ENCODE measurements around the gene MLKL.
"Not testable (repeated sequence)": the region's sequence is repeated elsewhere in the genome, so short reads cannot be mapped to it uniquely, and the experiment has no call there.

Gene MLKL

GRCh38 chr16:74699666-74700065, 996 bp downstream of the MLKL start:
- no peaks in the 10 kb centered on the region for H3K9me3 ChIP-seq (ENCODE audit: control insufficient read depth in 2 of 2, low read length in 2 of 2)
- peaks cover 0 to 2% of the 10 kb centered on the region in 2 donors for H3K36me3 ChIP-seq (ENCODE audit: control insufficient read depth in 2 of 2, insufficient read depth in 2 of 2, low read length in 2 of 2)
- peak overlapping the region in 1 of 2 donors; percentile 73 for H3K9ac ChIP-seq (ENCODE audit: low read length in 2 of 2)
- H3K4me1 ChIP-seq (ENCODE audit: control insufficient read depth, insufficient read depth, low read length): peaks cover 16% of the 10 kb centered on the region
- no peak overlapping the region for H3K27ac ChIP-seq (ENCODE audit: low read length)
- no peaks in the 10 kb centered on the region for H3K27me3 ChIP-seq (ENCODE audit: control insufficient read depth in 1 of 2, insufficient read depth in 2 of 2, low read length in 2 of 2)
- H3K4me3 ChIP-seq (ENCODE audit: low read length in 2 of 2): peak overlapping the region; percentile 76 to 89

GRCh38 chr16:74698222-74698621, 2.4 kb downstream of the MLKL start:
- Histone ChIP-seq H3K27me3 (ENCODE audit: control insufficient read depth in 1 of 2, insufficient read depth in 2 of 2, low read length in 2 of 2) (no peaks in the 10 kb centered on the region), H3K9me3 (ENCODE audit: control insufficient read depth in 2 of 2, low read length in 2 of 2) (no peaks in the 10 kb centered on the region), H3K4me1 (ENCODE audit: control insufficient read depth, insufficient read depth, low read length) (peaks cover 16% of the 10 kb centered on the region), H3K4me3 (ENCODE audit: low read length in 2 of 2) (no peak overlapping the region), H3K27ac (ENCODE audit: low read length) (no peak overlapping the region), H3K9ac (ENCODE audit: low read length in 2 of 2) (no peak overlapping the region), H3K36me3 (ENCODE audit: control insufficient read depth in 2 of 2, insufficient read depth in 2 of 2, low read length in 2 of 2) (peaks cover 0 to 2% of the 10 kb centered on the region in 2 donors)

GRCh38 chr16:74695450-74696422, 4.9 kb downstream of the MLKL start:
- Histone ChIP-seq H3K36me3 (ENCODE audit: control insufficient read depth in 2 of 2, insufficient read depth in 2 of 2, low read length in 2 of 2) (peaks cover 0 to 12% of the 10 kb centered on the region in 2 donors), H3K27me3 (ENCODE audit: control insufficient read depth in 1 of 2, insufficient read depth in 2 of 2, low read length in 2 of 2) (no peaks in the 10 kb centered on the region), H3K9ac (ENCODE audit: low read length in 2 of 2) (peak overlapping the region; percentile 48), H3K9me3 (ENCODE audit: control insufficient read depth in 2 of 2, low read length in 2 of 2) (no peaks in the 10 kb centered on the region), H3K27ac (ENCODE audit: low read length) (no peak overlapping the region), H3K4me1 (ENCODE audit: control insufficient read depth, insufficient read depth, low read length) (peaks cover 8% of the 10 kb centered on the region), H3K4me3 (ENCODE audit: low read length in 2 of 2) (peak overlapping the region; percentile 59 to 79)

- Histone ChIP-seq H3K27ac (ENCODE audit: low read length) (no peak overlapping the region), H3K36me3 (ENCODE audit: control insufficient read depth in 2 of 2, insufficient read depth in 2 of 2, low read length in 2 of 2) (peaks cover 4 to 12% of the 10 kb centered on the region in 2 donors), H3K9me3 (ENCODE audit: control insufficient read depth in 2 of 2, low read length in 2 of 2) (no peaks in the 10 kb centered on the region), H3K4me1 (ENCODE audit: control insufficient read depth, insufficient read depth, low read length) (no peaks in the 10 kb centered on the region), H3K9ac (ENCODE audit: low read length in 2 of 2) (no peak overlapping the region), H3K27me3 (ENCODE audit: control insufficient read depth in 1 of 2, insufficient read depth in 2 of 2, low read length in 2 of 2) (no peaks in the 10 kb centered on the region), H3K4me3 (ENCODE audit: low read length in 2 of 2) (no peak overlapping the region)
Observed at GRCh38 chr16:74691093-74691855, 9.4 kb downstream of the MLKL start.

- H3K4me3 ChIP-seq (ENCODE audit: low read length in 2 of 2): no peak overlapping the region
- H3K27me3 ChIP-seq (ENCODE audit: control insufficient read depth in 1 of 2, insufficient read depth in 2 of 2, low read length in 2 of 2): no peaks in the 10 kb centered on the region
- no peak overlapping the region for H3K27ac ChIP-seq (ENCODE audit: low read length)
- peaks cover 0 to 3% of the 10 kb centered on the region in 2 donors for H3K36me3 ChIP-seq (ENCODE audit: control insufficient read depth in 2 of 2, insufficient read depth in 2 of 2, low read length in 2 of 2)
- no peaks in the 10 kb centered on the region for H3K9me3 ChIP-seq (ENCODE audit: control insufficient read depth in 2 of 2, low read length in 2 of 2)
- no peaks in the 10 kb centered on the region for H3K4me1 ChIP-seq (ENCODE audit: control insufficient read depth, insufficient read depth, low read length)
- no peak overlapping the region for H3K9ac ChIP-seq (ENCODE audit: low read length in 2 of 2)
Observed at GRCh38 chr16:74682556-74682955, 18.1 kb downstream of the MLKL start.

GRCh38 chr16:74680681-74681080, 20.0 kb downstream of the MLKL start:
- Histone ChIP-seq H3K4me1 (ENCODE audit: control insufficient read depth, insufficient read depth, low read length) (no peaks in the 10 kb centered on the region), H3K27ac (ENCODE audit: low read length) (no peak overlapping the region), H3K9me3 (ENCODE audit: control insufficient read depth in 2 of 2, low read length in 2 of 2) (no peaks in the 10 kb centered on the region), H3K27me3 (ENCODE audit: control insufficient read depth in 1 of 2, insufficient read depth in 2 of 2, low read length in 2 of 2) (no peaks in the 10 kb centered on the region), H3K36me3 (ENCODE audit: control insufficient read depth in 2 of 2, insufficient read depth in 2 of 2, low read length in 2 of 2) (peaks cover 0 to 3% of the 10 kb centered on the region in 2 donors), H3K9ac (ENCODE audit: low read length in 2 of 2) (no peak overlapping the region), H3K4me3 (ENCODE audit: low read length in 2 of 2) (no peak overlapping the region)

- no peak overlapping the region for H3K27ac ChIP-seq (ENCODE audit: low read length)
- H3K9ac ChIP-seq (ENCODE audit: low read length in 2 of 2): no peak overlapping the region
- peaks cover 0 to 3% of the 10 kb centered on the region in 2 donors for H3K36me3 ChIP-seq (ENCODE audit: control insufficient read depth in 2 of 2, insufficient read depth in 2 of 2, low read length in 2 of 2)
- no peaks in the 10 kb centered on the region for H3K27me3 ChIP-seq (ENCODE audit: control insufficient read depth in 1 of 2, insufficient read depth in 2 of 2, low read length in 2 of 2)
- no peak overlapping the region for H3K4me3 ChIP-seq (ENCODE audit: low read length in 2 of 2)
- no peaks in the 10 kb centered on the region for H3K9me3 ChIP-seq (ENCODE audit: control insufficient read depth in 2 of 2, low read length in 2 of 2)
- H3K4me1 ChIP-seq (ENCODE audit: control insufficient read depth, insufficient read depth, low read length): no peaks in the 10 kb centered on the region
Observed at GRCh38 chr16:74679983-74680382, 20.7 kb downstream of the MLKL start.

DNA sequence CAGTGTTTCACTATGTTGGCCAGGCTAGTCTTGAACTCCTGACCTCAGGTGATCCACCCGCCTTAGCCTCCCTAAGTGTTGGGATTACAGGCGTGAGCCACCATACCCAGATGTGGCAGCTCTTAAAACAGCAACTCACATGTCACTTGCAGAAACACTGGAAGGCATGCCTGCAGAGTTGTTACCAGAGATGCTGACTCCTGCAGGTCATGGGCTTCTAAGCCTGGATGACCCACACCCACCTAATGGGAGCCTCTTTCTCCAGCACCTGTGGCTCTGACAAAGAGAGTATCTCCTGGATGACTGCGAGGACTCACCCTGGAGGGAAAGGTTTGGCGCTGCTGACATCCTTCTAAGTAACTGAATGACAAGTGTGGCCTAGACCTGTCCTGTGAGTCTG, 22.8 kb downstream of the MLKL start:
- no peak overlapping the region for H3K27ac ChIP-seq (ENCODE audit: low read length)
- peaks cover 0 to 3% of the 10 kb centered on the region in 2 donors for H3K36me3 ChIP-seq (ENCODE audit: control insufficient read depth in 2 of 2, insufficient read depth in 2 of 2, low read length in 2 of 2)
- no peak overlapping the region for H3K4me3 ChIP-seq (ENCODE audit: low read length in 2 of 2)
- no peaks in the 10 kb centered on the region for H3K27me3 ChIP-seq (ENCODE audit: control insufficient read depth in 1 of 2, insufficient read depth in 2 of 2, low read length in 2 of 2)
- no peaks in the 10 kb centered on the region for H3K4me1 ChIP-seq (ENCODE audit: control insufficient read depth, insufficient read depth, low read length)
- H3K9me3 ChIP-seq (ENCODE audit: control insufficient read depth in 2 of 2, low read length in 2 of 2): no peaks in the 10 kb centered on the region
- no peak overlapping the region for H3K9ac ChIP-seq (ENCODE audit: low read length in 2 of 2)

GRCh38 chr16:74673876-74674275, 26.8 kb downstream of the MLKL start:
- Histone ChIP-seq H3K36me3 (ENCODE audit: control insufficient read depth in 2 of 2, insufficient read depth in 2 of 2, low read length in 2 of 2) (peaks cover 0 to 2% of the 10 kb centered on the region in 2 donors), H3K9me3 (ENCODE audit: control insufficient read depth in 2 of 2, low read length in 2 of 2) (no peaks in the 10 kb centered on the region), H3K9ac (ENCODE audit: low read length in 2 of 2) (no peak overlapping the region), H3K4me3 (ENCODE audit: low read length in 2 of 2) (no peak overlapping the region), H3K27me3 (ENCODE audit: control insufficient read depth in 1 of 2, insufficient read depth in 2 of 2, low read length in 2 of 2) (no peaks in the 10 kb centered on the region), H3K27ac (ENCODE audit: low read length) (no peak overlapping the region), H3K4me1 (ENCODE audit: control insufficient read depth, insufficient read depth, low read length) (no peaks in the 10 kb centered on the region)

DNA sequence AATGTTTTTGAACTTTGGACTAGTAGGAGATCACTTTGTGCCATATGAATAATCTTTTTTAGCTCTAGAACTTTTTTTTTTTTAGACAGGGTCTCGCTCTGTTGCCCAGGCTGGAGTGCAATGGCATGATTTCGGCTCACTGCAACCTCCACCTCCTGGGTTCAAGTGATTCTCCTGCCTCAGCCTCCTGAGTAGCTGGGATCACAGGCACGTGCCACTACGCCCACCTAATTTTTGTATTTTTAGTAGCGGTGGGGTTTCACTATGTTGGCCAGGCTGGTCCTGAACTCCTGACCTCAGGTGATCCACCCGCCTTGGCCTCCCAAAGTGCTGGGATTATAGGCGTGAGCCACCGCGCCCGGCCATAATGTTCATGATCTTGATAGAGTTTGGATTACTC, 31.8 kb downstream of the MLKL start:
- not testable (repeated sequence) for H3K4me3 ChIP-seq (ENCODE audit: low read length in 2 of 2); H3K27ac ChIP-seq (ENCODE audit: low read length); H3K36me3 ChIP-seq (ENCODE audit: control insufficient read depth in 2 of 2, insufficient read depth in 2 of 2, low read length in 2 of 2); H3K4me1 ChIP-seq (ENCODE audit: control insufficient read depth, insufficient read depth, low read length); H3K27me3 ChIP-seq (ENCODE audit: control insufficient read depth in 1 of 2, insufficient read depth in 2 of 2, low read length in 2 of 2); H3K9ac ChIP-seq (ENCODE audit: low read length in 2 of 2); H3K9me3 ChIP-seq (ENCODE audit: control insufficient read depth in 2 of 2, low read length in 2 of 2)

Data from stomach smooth muscle (tissue), 2 donors.